Fibroblast of the aortic adventitia (primary cell): ENCODE measurements around the gene SCAF4. TPM values are rescaled to one million over a fixed set of nuclear protein-coding genes. Genes with fewer than 3 reads are reported as not detected.
"Not testable (repeated sequence)": the region's sequence is repeated elsewhere in the genome, so short reads cannot be mapped to it uniquely, and the experiment has no call there.

Experiments used
- DNase-seq: peaks from one replicate; pipeline ENCODE4 v3.0.0-alpha.2; 2010; ENCODE audit warnings: low read depth
- H3K4me3 ChIP-seq: 2 replicates; pipeline ENCODE4 v1.5.1; 2011; ENCODE audit warnings: low read depth, mild to moderate bottlenecking, control low read depth, low read length, moderate library complexity
- CTCF ChIP-seq: IDR thresholded peaks from 2 replicates; pipeline ENCODE4 v1.5.1; 2011; ENCODE audit warnings: mild to moderate bottlenecking, low read length, control low read depth, inconsistent platforms; ENCODE audit not compliant: insufficient read depth
- total RNA-seq: library from RNA; depleted of rRNA; stranded (reverse); fragments of >200 nt; gene quantifications from 2 replicates; pipeline ENCODE4 v1.2.3, GENCODE V29; 2012; ENCODE audit warnings: low replicate concordance

Gene SCAF4
- total RNA-seq, 1 donor: 14.5 TPM

GRCh38 chr21:31654340-31654739 is 77.6 kb downstream of the SCAF4 start:
- no peak for DNase-seq
- no peak overlapping the region for H3K4me3 ChIP-seq
- TF ChIP-seq CTCF: no peak

GRCh38 chr21:31651491-31651890 is 80.4 kb downstream of the SCAF4 start:
- not testable (repeated sequence) for DNase-seq, H3K4me3 ChIP-seq

GRCh38 chr21:31650930-31651329 is 81.0 kb downstream of the SCAF4 start:
- no peak for TF ChIP-seq CTCF
- no peak overlapping the region for H3K4me3 ChIP-seq
- DNase-seq: no peak

GRCh38 chr21:31647650-31648049 is 84.3 kb downstream of the SCAF4 start:
- H3K4me3 ChIP-seq: no peak overlapping the region
- no peak for DNase-seq
- TF ChIP-seq CTCF: no peak

- TF ChIP-seq CTCF: no peak
- DNase-seq: no peak
- no peak overlapping the region for H3K4me3 ChIP-seq
Observed at GRCh38 chr21:31644643-31645042, 87.3 kb downstream of the SCAF4 start.

- no peak for TF ChIP-seq CTCF
- DNase-seq: no peak
- no peak overlapping the region for H3K4me3 ChIP-seq
Observed at GRCh38 chr21:31641416-31641922, 90.4 kb downstream of the SCAF4 start.

- H3K4me3 ChIP-seq: no peak overlapping the region
- no peak for TF ChIP-seq CTCF
- no peak for DNase-seq
Observed at GRCh38 chr21:31636874-31637273, 95.0 kb downstream of the SCAF4 start.
